ENCODE results near the gene ATP5MG.

ATP5MG gene

GRCh38 chr11:118447423-118447822, 46.0 kb downstream of the ATP5MG start:
- H3K9me3 Mint-ChIP-seq, result no peaks in the 10 kb centered on the region
- peaks cover 72% of the 10 kb centered on the region for H3K4me1 Mint-ChIP-seq
- peaks cover 71% of the 10 kb centered on the region for H3K36me3 Mint-ChIP-seq
- no peak for ATAC-seq
- peak overlapping the region; percentile 49 for H3K4me3 Mint-ChIP-seq
- H3K27ac Mint-ChIP-seq, result peak overlapping the region; percentile 69
- DNase-seq (ENCODE audit: low spot score in 2 of 2), result no peak

GRCh38 chr11:118448294-118448693, 46.9 kb downstream of the ATP5MG start:
- H3K4me3 Mint-ChIP-seq, result peak overlapping the region; percentile 49
- ATAC-seq (peak; percentile 91), DNase-seq (ENCODE audit: low spot score in 2 of 2) (no peak)
- peak overlapping the region; percentile 69 for H3K27ac Mint-ChIP-seq
- no peaks in the 10 kb centered on the region for H3K9me3 Mint-ChIP-seq
- peaks cover 70% of the 10 kb centered on the region for H3K4me1 Mint-ChIP-seq
- H3K36me3 Mint-ChIP-seq, result peaks cover 80% of the 10 kb centered on the region

GRCh38 chr11:118449316-118449918, 48.0 kb downstream of the ATP5MG start:
- Mint-ChIP-seq H3K4me3 (no peak overlapping the region), H3K9me3 (no peaks in the 10 kb centered on the region), H3K4me1 (peaks cover 69% of the 10 kb centered on the region), H3K36me3 (peaks cover 85% of the 10 kb centered on the region), H3K27ac (peak overlapping the region; percentile 75)
- DNase-seq (ENCODE audit: low spot score in 2 of 2) (no peak), ATAC-seq (no peak)

GRCh38 chr11:118450451-118450850, 49.0 kb downstream of the ATP5MG start:
- H3K36me3 Mint-ChIP-seq, result peaks cover 83% of the 10 kb centered on the region
- ATAC-seq, result no peak
- H3K9me3 Mint-ChIP-seq, result no peaks in the 10 kb centered on the region
- no peak overlapping the region for H3K4me3 Mint-ChIP-seq
- DNase-seq (ENCODE audit: low spot score in 2 of 2), result no peak
- H3K4me1 Mint-ChIP-seq, result peaks cover 66% of the 10 kb centered on the region
- peak overlapping the region; percentile 75 for H3K27ac Mint-ChIP-seq
